Right ventricle myocardium superior (tissue), 1 donor: ENCODE results near the gene SPG7. TPM values are rescaled to one million over a fixed set of nuclear protein-coding genes. Genes with fewer than 3 reads are reported as not detected.
"Not testable (repeated sequence)": the region's sequence is repeated elsewhere in the genome, so short reads cannot be mapped to it uniquely, and the experiment has no call there.

Experiments used
- ATAC-seq: fragments of 200-7000 bp; cut with Tn5 transposase; one replicate; pipeline ENCODE4 v1.9.1; 2020; ENCODE audit warnings: mild to moderate bottlenecking; ENCODE audit not compliant: poor library complexity
- DNase-seq: peaks from one replicate; pipeline ENCODE4 v3.0.0-alpha.2; 2020
- intact Hi-C: fragments of 100-400 bp; cut with DNase I; formaldehyde crosslinking; loops from one replicate; pipeline ENCODE4 v1.11.2; 2022
- total RNA-seq: library from RNA; stranded (reverse); fragmentation: NEBNext Ultra II Directional; extraction: Animal tissue kit (Norgen Biotek cat#: 25700); gene quantifications from one replicate; pipeline ENCODE4 v1.2.1, GENCODE V29; 2021
- donor health status: DM: no; HTN: yes; CAD: no; lungs with severe emphysema.

SPG7 gene
- total RNA-seq, 1 donor from 2014 or later: 108 TPM

GRCh38 chr16:89582614-89583196 lies 74.5 kb downstream of the SPG7 start:
- intact Hi-C loops: no loop called here

GRCh38 chr16:89583197-89583894 lies 75.1 kb downstream of the SPG7 start:
- ATAC-seq (no peak), DNase-seq (no peak)
- intact Hi-C loops: no loop called here

More at GRCh38 chr16:89582614-89583196, 74.5 kb downstream of the SPG7 start:
- ATAC-seq: no peak
- DNase-seq: no peak

GRCh38 chr16:89583895-89584644 lies 75.9 kb downstream of the SPG7 start:
- DNase-seq (no peak), ATAC-seq (no peak)
- intact Hi-C loops: no loop called here

GRCh38 chr16:89584768-89585549 lies 76.8 kb downstream of the SPG7 start:
- ATAC-seq (no peak), DNase-seq (no peak)
- intact Hi-C loops: no loop called here

GRCh38 chr16:89586218-89586617 lies 78.0 kb downstream of the SPG7 start:
- intact Hi-C loops: no loop called here
- DNase-seq (no peak), ATAC-seq (no peak)

- DNase-seq (no peak), ATAC-seq (no peak)
- intact Hi-C loops: no loop called here
These were observed 78.7 kb downstream of the SPG7 start for GRCh38 chr16:89586853-89587252.

GRCh38 chr16:89587676-89588075 lies 79.5 kb downstream of the SPG7 start:
- intact Hi-C loops, ATAC-seq, DNase-seq: not testable (repeated sequence)

GRCh38 chr16:89588413-89589109 lies 80.4 kb downstream of the SPG7 start:
- ATAC-seq (no peak), DNase-seq (no peak)
- intact Hi-C loops: no loop called here

- ATAC-seq: no peak
- DNase-seq: no peak
- intact Hi-C loops: no loop called here
These were observed 81.2 kb downstream of the SPG7 start for GRCh38 chr16:89589241-89589926.

- ATAC-seq (no peak), DNase-seq (no peak)
- intact Hi-C loops: no loop called here
These were observed 85.6 kb downstream of the SPG7 start for GRCh38 chr16:89593841-89594240.

- ATAC-seq (no peak), DNase-seq (no peak)
- intact Hi-C loops: no loop called here
These were observed 87.3 kb downstream of the SPG7 start for GRCh38 chr16:89595330-89596060.

GRCh38 chr16:89596061-89596689 lies 88.0 kb downstream of the SPG7 start:
- ATAC-seq (no peak), DNase-seq (no peak)
- intact Hi-C loops: no loop called here

- intact Hi-C loops: no loop called here
- ATAC-seq (no peak), DNase-seq (no peak)
These were observed 88.9 kb downstream of the SPG7 start for GRCh38 chr16:89596957-89597649.

- ATAC-seq (no peak), DNase-seq (no peak)
- intact Hi-C loops: no loop called here
These were observed 90.0 kb downstream of the SPG7 start for GRCh38 chr16:89598199-89598598.

- ATAC-seq: no peak
- DNase-seq: no peak
- intact Hi-C loops: no loop called here
These were observed 91.3 kb downstream of the SPG7 start for GRCh38 chr16:89599451-89599858.

- intact Hi-C loops: no loop called here
- ATAC-seq: no peak
- DNase-seq: no peak
These were observed 91.7 kb downstream of the SPG7 start for GRCh38 chr16:89599902-89600301.
